MM.1S (cell line): ENCODE data around the gene PLEKHA7.

Experiments
- DNase-seq: peaks from one replicate; pipeline ENCODE4 v3.0.0-alpha.2; 2015
- H2AFZ ChIP-seq: fragments of 300-600 bp; sonication (generic); 2 replicates; pipeline ENCODE4 v1.6.0; 2016; ENCODE audit warnings: antibody characterized with exemption, low read length
- H3F3A ChIP-seq: fragments of 300-600 bp; sonication (generic); 2 replicates; pipeline ENCODE4 v1.6.1; 2016; ENCODE audit warnings: mild to moderate bottlenecking, antibody characterized with exemption, low read length, moderate library complexity, mixed read lengths; ENCODE audit not compliant: insufficient read depth
- H3K27ac ChIP-seq: fragments of 300-600 bp; sonication (generic); 2 replicates; pipeline ENCODE4 v1.5.1; 2016; ENCODE audit warnings: mild to moderate bottlenecking, low read length
- H3K27me3 ChIP-seq: fragments of 300-600 bp; sonication (generic); replicated peaks from 2 replicates; pipeline ENCODE4 v1.6.0; 2016; ENCODE audit warnings: low read length; ENCODE audit not compliant: insufficient read depth
- H3K36me3 ChIP-seq: fragments of 300-600 bp; sonication (generic); replicated peaks from 2 replicates; pipeline ENCODE4 v1.6.1; 2016; ENCODE audit warnings: mild to moderate bottlenecking, low read length, mixed read lengths; ENCODE audit not compliant: insufficient read depth
- H3K4me1 ChIP-seq: fragments of 300-600 bp; sonication (generic); 2 replicates; pipeline ENCODE4 v1.6.1; 2016; ENCODE audit warnings: low read length, mixed read lengths
- H3K4me2 ChIP-seq: fragments of 300-600 bp; sonication (generic); 2 replicates; pipeline ENCODE4 v1.6.0; 2016; ENCODE audit warnings: low read depth, low read length
- H3K4me3 ChIP-seq: fragments of 300-600 bp; sonication (generic); 2 replicates; pipeline ENCODE4 v1.5.1; 2016; ENCODE audit warnings: low read length, mixed read lengths
- H3K79me2 ChIP-seq: fragments of 300-600 bp; sonication (generic); 2 replicates; pipeline ENCODE4 v1.6.1; 2016; ENCODE audit warnings: mixed run types, low read length, mixed read lengths
- H3K9ac ChIP-seq: fragments of 300-600 bp; sonication (generic); 2 replicates; pipeline ENCODE4 v1.6.1; 2016; ENCODE audit warnings: low read length, mixed read lengths
- H3K9me2 ChIP-seq: fragments of 300-600 bp; sonication (generic); replicated peaks from 2 replicates; pipeline ENCODE4 v1.6.1; 2016; ENCODE audit warnings: mild to moderate bottlenecking, low read length, mixed read lengths; ENCODE audit not compliant: insufficient read depth
- H3K9me3 ChIP-seq: fragments of 300-600 bp; sonication (generic); replicated peaks from 2 replicates; pipeline ENCODE4 v1.6.1; 2016; ENCODE audit warnings: mild to moderate bottlenecking, low read length, mixed read lengths; ENCODE audit not compliant: insufficient read depth
- H4K20me1 ChIP-seq: fragments of 300-600 bp; sonication (generic); 2 replicates; pipeline ENCODE4 v1.6.1; 2016; ENCODE audit warnings: mild to moderate bottlenecking, low read length, moderate library complexity, mixed read lengths; ENCODE audit not compliant: insufficient read depth
- EZH2 ChIP-seq: fragments of 300-600 bp; sonication (generic); optimal IDR thresholded peaks from 2 replicates; pipeline ENCODE3; 2017; ENCODE audit warnings: low read depth, mild to moderate bottlenecking, antibody characterized with exemption, low read length, mixed read lengths
- EZH2phosphoT487 ChIP-seq: fragments of 300-600 bp; sonication (generic); IDR thresholded peaks from 2 replicates; pipeline ENCODE4 v1.6.1; 2018; ENCODE audit warnings: antibody characterized with exemption, low read length
- TF ChIP-seq, protein P1 (sequence below): fragments of 300-600 bp; sonication (generic); IDR thresholded peaks from 2 replicates; pipeline ENCODE4 v1.5.1; 2016; ENCODE audit warnings: antibody characterized with exemption, low read length, mixed read lengths

The PLEKHA7 gene

GRCh38 chr11:16879690-16880089 lies 134.5 kb downstream of the PLEKHA7 start:
- Histone ChIP-seq H3F3A (peaks cover 31% of the 10 kb centered on the region), H3K9me3 (no peaks in the 10 kb centered on the region), H3K4me1 (peaks cover 36% of the 10 kb centered on the region), H3K27ac (peak overlapping the region; percentile 70; the same call in 1 of the 2 replicates), H3K79me2 (peaks cover 85% of the 10 kb centered on the region), H3K4me3 (peak overlapping the region; percentile 32; the same call in 1 of the 2 replicates), H3K4me2 (peak overlapping the region; percentile 72; the same call in 1 of the 2 replicates), H3K36me3 (no peaks in the 10 kb centered on the region), H3K9ac (peak overlapping the region; percentile 22; the same call in 1 of the 2 replicates), H4K20me1 (no peaks in the 10 kb centered on the region), H3K9me2 (no peaks in the 10 kb centered on the region), H3K27me3 (no peaks in the 10 kb centered on the region), H2AFZ (no peak overlapping the region)
- DNase-seq = no peak
- TF ChIP-seq EZH2phosphoT487 = no peak
- TF ChIP-seq EZH2 = no peak

GRCh38 chr11:16876837-16877236 lies 137.4 kb downstream of the PLEKHA7 start:
- no peaks in the 10 kb centered on the region for H3K9me2 ChIP-seq

DNA sequence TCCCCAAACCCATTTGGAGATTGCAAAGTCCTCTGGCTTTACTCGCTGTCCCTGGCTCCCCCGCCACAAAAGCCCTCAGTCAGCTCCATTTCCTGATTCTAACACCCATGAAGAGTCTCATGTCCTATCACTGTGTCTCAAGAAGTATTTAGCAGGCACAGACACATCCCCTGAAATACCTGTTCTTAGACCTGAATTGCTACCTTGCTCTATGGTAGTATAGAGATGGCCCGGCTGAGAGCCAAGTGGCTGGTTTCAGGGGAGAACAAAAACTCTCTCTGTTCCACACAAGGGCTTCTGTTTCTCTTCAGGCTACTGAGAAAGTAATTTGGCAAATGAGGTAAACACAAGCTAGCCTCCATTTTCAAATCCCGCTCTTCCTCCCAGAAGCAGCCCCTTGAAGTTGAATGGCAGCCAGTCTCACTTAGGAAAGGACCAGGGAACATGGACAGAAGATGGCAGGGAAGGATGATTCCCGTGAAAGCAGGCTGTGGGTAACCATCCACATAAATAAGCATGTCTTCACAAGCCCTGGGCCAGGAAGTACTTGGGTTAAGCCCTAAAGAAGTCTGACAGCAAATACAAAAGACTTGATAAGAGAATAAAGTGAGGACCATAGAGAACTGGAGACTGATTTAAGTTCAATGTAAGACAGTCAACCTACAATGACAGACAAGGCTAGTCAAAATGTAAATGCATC lies 138.0 kb downstream of the PLEKHA7 start:
- no peak overlapping the region for H3K9ac ChIP-seq
- H3K4me3 ChIP-seq = no peak overlapping the region
- no peak overlapping the region for H3K4me2 ChIP-seq
- no peak overlapping the region for H2AFZ ChIP-seq
- no peak overlapping the region for H3K27ac ChIP-seq
- no peaks in the 10 kb centered on the region for H3K9me3 ChIP-seq
- DNase-seq = no peak
- no peaks in the 10 kb centered on the region; the same call in 1 of the 2 replicates for H4K20me1 ChIP-seq
- H3F3A ChIP-seq = peaks cover 17% of the 10 kb centered on the region
- peaks cover 92% of the 10 kb centered on the region for H3K79me2 ChIP-seq
- no peaks in the 10 kb centered on the region for H3K36me3 ChIP-seq
- H3K9me2 ChIP-seq = no peaks in the 10 kb centered on the region
- H3K4me1 ChIP-seq = peaks cover 22% of the 10 kb centered on the region
- no peak for TF ChIP-seq EZH2phosphoT487
- TF ChIP-seq, protein P1, sequence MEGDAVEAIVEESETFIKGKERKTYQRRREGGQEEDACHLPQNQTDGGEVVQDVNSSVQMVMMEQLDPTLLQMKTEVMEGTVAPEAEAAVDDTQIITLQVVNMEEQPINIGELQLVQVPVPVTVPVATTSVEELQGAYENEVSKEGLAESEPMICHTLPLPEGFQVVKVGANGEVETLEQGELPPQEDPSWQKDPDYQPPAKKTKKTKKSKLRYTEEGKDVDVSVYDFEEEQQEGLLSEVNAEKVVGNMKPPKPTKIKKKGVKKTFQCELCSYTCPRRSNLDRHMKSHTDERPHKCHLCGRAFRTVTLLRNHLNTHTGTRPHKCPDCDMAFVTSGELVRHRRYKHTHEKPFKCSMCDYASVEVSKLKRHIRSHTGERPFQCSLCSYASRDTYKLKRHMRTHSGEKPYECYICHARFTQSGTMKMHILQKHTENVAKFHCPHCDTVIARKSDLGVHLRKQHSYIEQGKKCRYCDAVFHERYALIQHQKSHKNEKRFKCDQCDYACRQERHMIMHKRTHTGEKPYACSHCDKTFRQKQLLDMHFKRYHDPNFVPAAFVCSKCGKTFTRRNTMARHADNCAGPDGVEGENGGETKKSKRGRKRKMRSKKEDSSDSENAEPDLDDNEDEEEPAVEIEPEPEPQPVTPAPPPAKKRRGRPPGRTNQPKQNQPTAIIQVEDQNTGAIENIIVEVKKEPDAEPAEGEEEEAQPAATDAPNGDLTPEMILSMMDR = no peak
- H3K27me3 ChIP-seq = no peaks in the 10 kb centered on the region

More at GRCh38 chr11:16876837-16877236, 137.4 kb downstream of the PLEKHA7 start:
- Histone ChIP-seq H3K27me3 (no peaks in the 10 kb centered on the region), H3K4me2 (no peak overlapping the region), H3K9ac (no peak overlapping the region), H3K79me2 (peaks cover 88% of the 10 kb centered on the region), H3K4me3 (no peak overlapping the region), H3K9me3 (no peaks in the 10 kb centered on the region), H3F3A (peaks cover 24% of the 10 kb centered on the region), H3K27ac (no peak overlapping the region), H4K20me1 (no peaks in the 10 kb centered on the region), H2AFZ (no peak overlapping the region), H3K4me1 (peaks cover 22% of the 10 kb centered on the region), H3K36me3 (no peaks in the 10 kb centered on the region)
- no peak for TF ChIP-seq EZH2phosphoT487
- TF ChIP-seq, protein P1 = no peak
- no peak for TF ChIP-seq EZH2
- DNase-seq = no peak
